DND-41 (cell line): Measurements from ENCODE around the gene IGFBP6.

ENCODE experiments used
- CTCF ChIP-seq: IDR thresholded peaks from 2 replicates; pipeline ENCODE4 v1.5.1; 2012; ENCODE audit warnings: borderline replicate concordance, low read length, moderate library complexity, mild to moderate bottlenecking; ENCODE audit not compliant: poor library complexity, severe bottlenecking; ENCODE audit errors: extremely low read depth
- EZH2 ChIP-seq: IDR thresholded peaks from 3 replicates; pipeline ENCODE4 v1.6.1; 2012; ENCODE audit warnings: borderline replicate concordance, low read depth, mild to moderate bottlenecking, moderate library complexity, low read length, inconsistent platforms; ENCODE audit not compliant: severe bottlenecking

- TF ChIP-seq CTCF (no peak), EZH2 (no peak)
Observed at GRCh38 chr12:53082637-53083175, 14.8 kb upstream of the IGFBP6 start.
